GM12864 (cell line): ENCODE data around the gene LYG1.
A peak's percentile ranks its signal among the peaks of the same experiment; 100 is the strongest.
"Not testable (repeated sequence)": the region's sequence is repeated elsewhere in the genome, so short reads cannot be mapped to it uniquely, and the experiment has no call there.

Experiments
- DNase-seq: peaks from one replicate; pipeline ENCODE4 v3.0.0-alpha.2; 2011; ENCODE audit warnings: low read depth
- H3K4me3 ChIP-seq: 2 replicates; pipeline ENCODE4 v1.5.1; 2011; ENCODE audit warnings: mild to moderate bottlenecking, low read depth, low read length, control low read depth
- TF ChIP-seq, protein P1 (sequence below): IDR thresholded peaks from 2 replicates; pipeline ENCODE4 v1.5.1; 2011; ENCODE audit warnings: low read depth, mild to moderate bottlenecking, moderate library complexity, low read length, control low read depth, inconsistent platforms; ENCODE audit errors: missing control alignments

The LYG1 gene

DNA sequence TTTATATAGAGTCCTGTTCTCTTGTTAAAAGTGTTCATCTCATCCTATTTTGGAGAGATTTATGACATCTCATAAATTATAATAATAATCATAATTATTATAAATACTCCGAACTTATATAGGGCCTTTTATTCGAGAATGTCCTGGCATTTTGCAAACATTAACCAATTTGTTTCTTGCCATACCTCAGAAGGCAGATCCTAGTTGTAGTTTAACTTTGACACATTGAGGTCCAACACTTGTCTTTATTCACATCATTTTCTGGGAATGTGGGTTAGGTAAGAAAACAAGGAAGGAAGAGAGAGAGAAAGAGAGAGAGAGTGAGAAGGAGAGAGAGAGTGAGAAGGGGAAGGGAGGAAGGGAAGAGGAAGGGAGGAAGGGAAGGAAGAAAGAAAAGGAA, at the start of gene LYG1:
Gene LYG1, minus strand, starts transcription at position 101 of the 400 bp plus-strand sequence. CDS start 5,527 bp downstream, outside the sequence.
- DNase-seq, H3K4me3 ChIP-seq: not testable (repeated sequence)

DNA sequence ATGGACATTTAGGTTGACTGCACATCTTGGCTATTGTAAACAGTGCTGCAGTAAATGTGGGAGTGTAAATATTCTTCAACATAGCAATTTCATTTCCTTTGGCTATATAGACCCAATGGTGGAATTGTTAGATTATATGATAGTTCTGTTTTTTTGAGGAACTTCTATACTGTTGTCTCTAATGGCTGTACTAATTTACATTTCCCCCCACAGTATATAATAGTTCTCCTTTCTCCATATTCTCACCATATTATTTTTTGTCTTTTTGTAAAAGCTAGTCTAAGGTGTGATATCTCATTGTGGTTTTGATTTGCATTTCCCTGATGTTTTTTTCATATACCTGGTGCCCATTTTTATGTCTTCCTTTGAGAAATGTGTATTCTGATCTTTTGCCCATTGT, 49.2 kb upstream of the LYG1 start:
- TF ChIP-seq, protein P1, sequence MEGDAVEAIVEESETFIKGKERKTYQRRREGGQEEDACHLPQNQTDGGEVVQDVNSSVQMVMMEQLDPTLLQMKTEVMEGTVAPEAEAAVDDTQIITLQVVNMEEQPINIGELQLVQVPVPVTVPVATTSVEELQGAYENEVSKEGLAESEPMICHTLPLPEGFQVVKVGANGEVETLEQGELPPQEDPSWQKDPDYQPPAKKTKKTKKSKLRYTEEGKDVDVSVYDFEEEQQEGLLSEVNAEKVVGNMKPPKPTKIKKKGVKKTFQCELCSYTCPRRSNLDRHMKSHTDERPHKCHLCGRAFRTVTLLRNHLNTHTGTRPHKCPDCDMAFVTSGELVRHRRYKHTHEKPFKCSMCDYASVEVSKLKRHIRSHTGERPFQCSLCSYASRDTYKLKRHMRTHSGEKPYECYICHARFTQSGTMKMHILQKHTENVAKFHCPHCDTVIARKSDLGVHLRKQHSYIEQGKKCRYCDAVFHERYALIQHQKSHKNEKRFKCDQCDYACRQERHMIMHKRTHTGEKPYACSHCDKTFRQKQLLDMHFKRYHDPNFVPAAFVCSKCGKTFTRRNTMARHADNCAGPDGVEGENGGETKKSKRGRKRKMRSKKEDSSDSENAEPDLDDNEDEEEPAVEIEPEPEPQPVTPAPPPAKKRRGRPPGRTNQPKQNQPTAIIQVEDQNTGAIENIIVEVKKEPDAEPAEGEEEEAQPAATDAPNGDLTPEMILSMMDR = no peak
- DNase-seq = no peak
- H3K4me3 ChIP-seq = no peak overlapping the region

DNA sequence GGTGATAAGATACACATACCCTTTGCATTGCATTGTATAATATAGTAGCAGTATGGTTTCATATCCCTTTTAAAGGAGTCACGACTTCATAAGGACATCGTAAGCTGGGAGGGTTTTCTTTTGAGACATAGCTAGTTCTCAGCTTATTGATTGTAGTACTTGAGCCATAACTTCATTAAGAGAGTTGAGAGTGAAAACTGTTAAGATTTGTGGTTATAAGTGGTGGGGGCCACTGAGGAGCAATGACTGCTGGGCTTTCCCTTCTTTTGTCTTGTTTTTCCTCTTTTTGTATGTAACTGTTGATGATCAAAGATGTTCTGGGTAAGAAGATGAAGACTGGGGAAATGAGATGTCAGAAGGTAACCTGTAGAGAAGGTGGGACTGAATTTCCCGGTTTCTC, 47.2 kb upstream of the LYG1 start:
- DNase-seq = no peak
- TF ChIP-seq, protein P1 = no peak
- H3K4me3 ChIP-seq = no peak overlapping the region

DNA sequence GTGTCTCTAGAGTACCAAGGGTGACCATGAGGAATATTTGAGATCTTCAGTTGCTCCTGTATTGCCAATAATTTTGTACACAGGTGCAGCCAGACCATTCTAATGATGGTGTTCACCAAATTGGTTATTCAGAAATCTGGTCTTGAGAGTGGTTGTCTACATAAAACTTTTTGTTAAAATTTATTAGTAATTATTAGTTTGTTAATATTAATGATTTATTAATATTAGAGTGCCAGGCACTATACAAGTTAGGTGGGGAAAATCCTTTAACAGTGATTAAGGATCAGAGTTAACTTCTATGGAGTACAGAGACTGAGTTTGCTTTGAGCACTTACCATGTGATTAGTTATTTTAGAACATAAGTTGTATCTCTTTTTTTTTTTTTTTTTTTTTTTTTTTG, 45.2 kb upstream of the LYG1 start:
- DNase-seq = no peak
- TF ChIP-seq, protein P1 = no peak
- no peak overlapping the region for H3K4me3 ChIP-seq

DNA sequence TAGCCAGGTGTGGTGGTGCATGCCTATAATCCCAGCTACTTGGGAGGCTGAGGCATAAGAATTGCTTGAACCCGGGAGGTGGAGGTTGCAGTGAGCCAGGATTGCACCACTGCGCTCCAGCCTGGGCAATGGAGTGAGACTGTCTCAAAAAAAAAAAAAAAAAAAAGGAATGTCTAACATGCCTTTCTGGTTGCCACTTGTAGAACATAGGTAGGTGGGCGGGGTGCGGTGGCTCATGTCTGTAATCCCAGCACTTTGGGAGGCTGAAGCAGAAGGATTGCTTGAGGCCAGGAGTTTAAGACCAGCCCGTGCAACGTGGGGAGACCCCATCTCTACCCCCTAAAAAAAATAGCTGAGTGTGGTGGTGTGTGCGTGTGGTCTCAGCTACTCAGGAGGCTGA, 44.4 kb upstream of the LYG1 start:
- DNase-seq, H3K4me3 ChIP-seq: not testable (repeated sequence)

DNA sequence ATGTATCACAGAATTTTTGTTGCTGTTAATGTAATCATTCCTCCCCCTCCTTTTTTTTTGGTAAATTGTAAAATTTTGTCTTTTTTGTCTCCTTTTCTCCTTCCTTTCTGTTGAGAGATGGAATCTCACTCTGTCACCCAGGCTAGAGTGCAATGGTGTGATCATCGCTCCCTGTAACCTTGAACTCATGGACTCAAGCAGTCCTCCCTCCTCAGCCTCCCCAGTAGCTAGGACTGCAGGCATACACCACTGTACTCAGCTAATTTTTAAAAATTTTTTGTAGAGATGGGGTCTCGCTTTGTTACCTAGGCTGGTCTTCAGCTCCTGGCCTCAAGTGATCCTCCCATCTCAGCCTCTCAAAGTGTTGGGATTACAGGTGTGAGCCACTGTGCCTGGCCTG, 41.5 kb upstream of the LYG1 start:
- DNase-seq = no peak
- TF ChIP-seq, protein P1 = no peak

DNA sequence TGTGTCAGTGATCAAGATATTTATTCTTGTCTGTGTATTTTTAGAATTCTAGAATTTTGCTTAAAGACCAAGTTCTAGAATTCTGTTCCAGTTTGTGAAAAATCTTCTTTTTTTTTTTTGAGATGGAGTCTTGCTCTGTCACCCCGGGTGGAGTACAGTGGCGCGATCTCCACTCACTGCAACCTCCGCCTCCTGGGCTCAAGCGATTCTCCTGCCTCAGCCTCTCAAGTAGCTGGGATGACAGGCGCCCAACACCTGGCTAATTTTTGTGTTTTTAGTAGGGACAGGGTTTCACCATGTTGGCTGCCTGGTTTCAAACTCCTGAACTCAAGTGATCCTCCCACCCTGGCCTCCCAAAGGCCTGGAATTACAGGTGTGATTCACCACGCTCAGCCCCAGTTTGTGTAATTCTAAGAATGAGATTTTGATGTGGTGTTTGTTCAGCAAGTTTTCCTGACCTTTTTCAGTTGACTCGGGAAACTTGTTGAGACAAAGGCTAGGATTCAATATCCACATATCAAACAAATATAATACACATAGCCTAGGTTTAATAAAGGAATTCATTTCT, 39.8 kb upstream of the LYG1 start:
- no peak for DNase-seq
- TF ChIP-seq, protein P1 = no peak
- no peak overlapping the region for H3K4me3 ChIP-seq

More for the DNA sequence above, 41.5 kb upstream of the LYG1 start:
- H3K4me3 ChIP-seq = no peak overlapping the region

DNA sequence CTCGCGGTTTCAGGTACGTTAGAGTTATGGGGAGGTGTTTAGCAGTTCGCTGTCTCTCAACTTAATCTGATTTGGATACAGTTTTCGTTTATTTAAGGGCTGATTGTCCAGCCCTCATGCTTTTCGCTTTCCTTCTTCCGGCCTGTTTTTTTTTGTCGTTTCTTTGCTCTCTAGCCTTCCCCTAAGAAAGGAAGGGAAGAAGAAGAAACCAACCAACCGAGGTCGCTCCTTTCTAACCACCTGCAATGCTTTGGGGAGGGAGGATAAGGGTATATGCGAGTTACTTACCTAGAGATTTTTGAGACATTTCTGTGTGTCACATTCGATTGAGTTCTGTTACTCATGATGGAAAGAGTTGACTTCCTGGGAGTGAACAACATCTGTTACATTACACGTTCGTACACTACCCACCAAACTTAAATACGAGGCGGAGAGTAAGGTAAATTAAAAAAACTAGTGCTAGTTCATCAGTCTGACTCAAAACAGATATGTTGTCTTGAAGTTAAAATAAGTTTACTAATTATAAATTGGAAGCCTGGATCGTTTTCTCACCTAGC, 37.1 kb upstream of the LYG1 start:
- peak overlapping the region; percentile 89 for H3K4me3 ChIP-seq
- TF ChIP-seq, protein P1 = no peak
- peak; percentile 25 for DNase-seq
